Measurements from ENCODE around the gene L3MBTL4.

L3MBTL4 gene

DNA sequence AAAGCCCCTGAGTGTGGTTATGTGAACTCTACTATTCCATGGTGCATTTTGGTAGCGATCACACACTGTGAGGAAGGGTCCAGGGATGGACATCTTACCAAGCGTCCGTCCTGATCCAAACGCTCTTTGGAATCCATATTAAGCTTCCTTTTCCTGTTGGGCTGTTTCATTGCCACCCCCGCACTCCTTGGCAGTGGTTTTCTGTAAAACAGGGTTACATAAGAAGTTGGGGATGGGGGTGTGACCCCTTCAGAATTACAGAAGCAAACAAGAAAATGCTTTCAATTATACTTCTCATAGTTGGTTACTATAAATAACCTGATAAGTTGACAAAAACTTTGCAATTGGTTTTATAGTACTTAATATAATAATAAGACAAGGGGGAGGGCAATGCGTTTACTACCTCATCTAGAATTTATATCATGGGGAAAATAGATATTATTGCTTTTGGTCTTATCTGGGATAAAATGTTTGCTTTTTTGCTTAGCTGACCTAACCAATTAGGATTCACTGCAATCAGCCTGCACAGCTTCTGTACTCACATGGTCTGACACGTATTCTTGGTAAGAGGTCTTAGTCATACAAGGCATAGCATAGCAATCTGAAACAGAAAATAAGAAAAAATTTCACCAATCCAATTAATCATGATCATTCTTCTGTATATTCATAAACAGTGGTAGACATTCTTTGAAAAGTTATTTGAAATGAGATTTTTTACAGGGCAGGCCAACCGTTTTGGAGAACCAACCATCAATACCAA lies 103.1 kb downstream of the L3MBTL4 start:
- TF ChIP-seq, protein P1, sequence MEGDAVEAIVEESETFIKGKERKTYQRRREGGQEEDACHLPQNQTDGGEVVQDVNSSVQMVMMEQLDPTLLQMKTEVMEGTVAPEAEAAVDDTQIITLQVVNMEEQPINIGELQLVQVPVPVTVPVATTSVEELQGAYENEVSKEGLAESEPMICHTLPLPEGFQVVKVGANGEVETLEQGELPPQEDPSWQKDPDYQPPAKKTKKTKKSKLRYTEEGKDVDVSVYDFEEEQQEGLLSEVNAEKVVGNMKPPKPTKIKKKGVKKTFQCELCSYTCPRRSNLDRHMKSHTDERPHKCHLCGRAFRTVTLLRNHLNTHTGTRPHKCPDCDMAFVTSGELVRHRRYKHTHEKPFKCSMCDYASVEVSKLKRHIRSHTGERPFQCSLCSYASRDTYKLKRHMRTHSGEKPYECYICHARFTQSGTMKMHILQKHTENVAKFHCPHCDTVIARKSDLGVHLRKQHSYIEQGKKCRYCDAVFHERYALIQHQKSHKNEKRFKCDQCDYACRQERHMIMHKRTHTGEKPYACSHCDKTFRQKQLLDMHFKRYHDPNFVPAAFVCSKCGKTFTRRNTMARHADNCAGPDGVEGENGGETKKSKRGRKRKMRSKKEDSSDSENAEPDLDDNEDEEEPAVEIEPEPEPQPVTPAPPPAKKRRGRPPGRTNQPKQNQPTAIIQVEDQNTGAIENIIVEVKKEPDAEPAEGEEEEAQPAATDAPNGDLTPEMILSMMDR (IDR thresholded peaks at IDR 0.05; ENCODE audit: extremely low read depth, missing control alignments) = no peak
- DNase-seq (ENCODE audit: low spot score) = no peak

DNA sequence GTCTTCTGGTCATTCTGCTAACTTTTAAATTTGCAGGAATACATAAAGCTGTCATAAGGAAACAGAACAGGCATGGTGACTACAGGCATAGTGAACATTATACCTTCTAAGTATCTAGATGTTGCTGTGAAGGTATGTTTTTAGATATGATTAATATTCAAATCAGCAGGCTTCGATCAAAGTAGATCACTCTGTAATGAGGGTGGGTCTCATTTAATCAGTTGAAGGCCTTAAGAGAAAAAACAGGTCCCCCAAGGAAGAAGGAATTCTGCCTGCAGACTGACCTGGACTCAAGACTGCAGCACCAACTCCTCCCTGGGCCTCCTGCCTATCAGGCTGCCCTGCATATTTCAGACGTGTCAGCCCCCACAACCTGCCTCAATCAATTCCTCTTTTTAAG lies 104.0 kb downstream of the L3MBTL4 start:
- no peak for DNase-seq (ENCODE audit: low spot score)
- TF ChIP-seq, protein P1 (IDR thresholded peaks at IDR 0.05; ENCODE audit: extremely low read depth, missing control alignments) = no peak

DNA sequence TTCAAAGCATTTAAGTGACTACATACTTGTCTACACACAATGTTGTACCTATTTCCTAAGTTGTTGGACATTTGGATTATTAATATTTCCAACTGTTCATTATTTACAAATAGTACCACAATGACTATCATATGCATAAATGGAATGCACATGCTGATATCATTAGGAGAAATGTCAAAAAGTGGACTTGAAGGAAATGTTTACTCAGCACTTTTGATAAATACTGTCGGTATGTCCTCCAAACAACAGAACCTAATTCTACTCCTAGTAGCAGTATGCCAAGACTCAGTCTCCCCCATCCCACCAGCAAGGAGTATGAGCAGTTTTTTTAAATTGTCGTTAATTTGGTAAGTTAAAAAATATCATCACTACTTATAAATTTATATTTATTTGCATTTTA lies 116.8 kb downstream of the L3MBTL4 start:
- no peak for DNase-seq (ENCODE audit: low spot score)
- TF ChIP-seq, protein P1 (IDR thresholded peaks at IDR 0.05; ENCODE audit: extremely low read depth, missing control alignments) = no peak

DNA sequence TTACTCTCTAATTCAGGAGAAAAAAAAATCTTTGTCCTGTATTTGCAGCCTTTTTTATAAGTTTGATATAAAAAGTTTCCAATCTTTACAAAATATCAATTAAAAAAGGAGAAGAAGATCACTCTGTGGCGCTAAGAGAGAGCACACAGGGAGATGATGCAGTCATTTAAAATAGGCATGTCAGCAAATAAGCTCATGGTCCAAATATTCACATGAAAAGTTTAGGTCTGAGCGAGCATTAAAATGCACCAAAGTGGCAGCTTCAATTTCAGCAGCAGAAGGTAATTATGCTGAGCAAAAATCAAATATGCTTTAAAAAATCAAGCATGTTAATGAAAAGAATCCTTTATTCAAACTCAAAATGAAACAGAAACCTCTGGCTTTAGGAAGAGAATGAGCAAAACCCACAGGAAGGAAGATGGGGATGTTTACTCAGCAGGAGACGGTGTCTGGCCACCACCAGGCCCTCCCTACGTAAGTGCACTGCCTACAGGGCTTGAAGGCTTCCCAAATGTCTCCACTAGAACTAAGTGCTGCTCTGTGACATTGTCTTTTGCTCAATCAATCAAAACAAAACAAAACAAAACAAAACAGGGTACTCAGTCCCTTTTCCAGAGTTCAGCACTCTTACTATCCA lies 120.4 kb downstream of the L3MBTL4 start:
- no peak for DNase-seq (ENCODE audit: low spot score)
- TF ChIP-seq, protein P1 (IDR thresholded peaks at IDR 0.05; ENCODE audit: extremely low read depth, missing control alignments) = no peak

DNA sequence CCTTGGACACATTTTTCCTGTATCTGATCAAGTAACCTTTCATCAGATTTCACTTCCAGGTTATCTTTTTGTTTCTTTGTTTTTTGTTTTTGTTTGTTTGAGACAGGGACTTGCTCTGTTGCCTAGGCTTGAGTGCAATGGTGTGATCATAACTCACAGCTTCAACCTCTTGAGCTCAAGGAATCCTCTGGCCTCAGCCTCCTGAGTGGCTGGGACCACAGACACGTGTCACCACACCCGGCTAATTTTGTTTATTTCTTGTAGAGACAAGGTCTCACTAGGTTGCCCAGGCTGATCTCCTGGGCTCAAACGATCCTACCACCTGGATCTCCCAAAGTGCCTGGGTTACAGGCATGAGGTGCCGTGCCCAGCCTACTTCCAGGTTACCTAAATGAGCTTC lies 124.9 kb downstream of the L3MBTL4 start:
- no peak for DNase-seq (ENCODE audit: low spot score)
- TF ChIP-seq, protein P1 (IDR thresholded peaks at IDR 0.05; ENCODE audit: extremely low read depth, missing control alignments) = no peak

DNA sequence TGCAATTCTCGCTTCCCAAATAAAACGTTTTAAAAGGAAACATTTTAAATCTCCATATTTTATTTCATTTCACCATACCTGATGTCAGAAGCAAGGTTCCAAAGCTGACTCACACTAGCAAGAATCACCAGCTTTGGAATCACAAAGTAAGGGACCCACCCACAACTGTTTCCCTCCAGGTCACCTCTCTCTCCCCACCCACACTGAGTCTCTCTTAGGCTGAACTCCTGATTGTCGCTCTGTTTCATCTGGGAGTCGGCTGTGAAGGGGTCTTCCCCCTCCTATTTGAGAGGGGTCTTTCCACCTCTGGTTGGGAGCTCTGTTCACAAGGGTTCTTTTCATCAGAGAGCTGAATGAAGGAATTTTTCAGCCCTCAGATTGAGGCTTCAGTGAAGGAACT lies 128.1 kb downstream of the L3MBTL4 start:
- TF ChIP-seq, protein P1 (IDR thresholded peaks at IDR 0.05; ENCODE audit: extremely low read depth, missing control alignments) = no peak
- DNase-seq (ENCODE audit: low spot score) = no peak

DNA sequence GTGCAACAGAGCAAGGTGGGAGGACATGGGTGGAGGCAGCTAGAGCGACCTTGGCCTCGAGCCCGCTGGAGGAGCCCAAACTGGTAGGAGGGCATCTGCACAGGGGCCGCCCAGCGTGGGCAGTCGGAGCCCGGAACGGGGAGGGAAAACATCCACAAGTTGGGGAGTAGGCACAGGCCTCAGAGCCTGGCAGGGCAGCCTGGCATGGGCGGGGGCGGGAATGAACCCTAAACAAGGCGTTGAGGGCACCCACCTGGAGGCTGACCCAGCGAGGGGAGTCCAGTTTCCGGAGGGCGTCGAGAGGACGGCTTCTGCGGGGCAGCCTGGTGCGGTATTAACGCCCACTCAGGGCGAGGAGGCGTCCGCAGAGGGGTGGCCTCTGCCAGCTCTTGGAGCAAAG lies 129.9 kb downstream of the L3MBTL4 start:
- TF ChIP-seq, protein P1 (IDR thresholded peaks at IDR 0.05; ENCODE audit: extremely low read depth, missing control alignments) = no peak
- no peak for DNase-seq (ENCODE audit: low spot score)

Data from GM20000 (cell line).